Esophagus muscularis mucosa (tissue), 3 donors: Measurements from ENCODE around the gene PLXNA4.

Source experiments
- CTCF ChIP-seq, 3 experiments: fragments of 200-600 bp in 2 of 3; fragments of 450-650 bp in 1 of 3; sonication (generic) in 2 of 3; IDR thresholded peaks; one replicate each; pipeline ENCODE4 v1.5.1; 2017 to 2019; ENCODE audit warnings: antibody characterized with exemption in 3 of 3, mild to moderate bottlenecking in 2 of 3, moderate library complexity in 1 of 3
- POLR2A ChIP-seq: fragments of 450-650 bp; IDR thresholded peaks from one replicate; pipeline ENCODE4 v1.6.1; 2017; ENCODE audit warnings: antibody characterized with exemption, moderate library complexity, mild to moderate bottlenecking, low read depth

GRCh38 chr7:132213583-132213982, 362.7 kb downstream of the PLXNA4 start:
- TF ChIP-seq POLR2A (no peak), CTCF (IDR thresholded peaks at IDR 0.05) (no peak)
